Measurements from ENCODE around the gene AKIRIN2. TPM values are rescaled to one million over a fixed set of nuclear protein-coding genes. Genes with fewer than 3 reads are reported as not detected.

The AKIRIN2 gene
- total RNA-seq, 1 donor from 2014 or later = 36.1 TPM

GRCh38 chr6:87628881-87629280 lies 73.2 kb downstream of the AKIRIN2 start:
- ATAC-seq (no peak), DNase-seq (ENCODE audit: missing footprints) (no peak)
- intact Hi-C loops (cut with DNase I) = no loop called here

GRCh38 chr6:87628424-87628823 lies 73.6 kb downstream of the AKIRIN2 start:
- ATAC-seq (no peak), DNase-seq (ENCODE audit: missing footprints) (no peak)
- intact Hi-C loops (cut with DNase I) = no loop called here

Other genes starting within 250 kb of the AKIRIN2 start
- 10.9 TPM for gene SLC35A1, start 229.3 kb downstream of the AKIRIN2 start, total RNA-seq
- gene RARS2, start 112.2 kb downstream of the AKIRIN2 start, total RNA-seq = 18.3 TPM
- 18.9 TPM for gene ORC3, start 112.1 kb downstream of the AKIRIN2 start, total RNA-seq

Measured in Right ventricle myocardium inferior (tissue), 1 donor.